GM12878 (cell line): ENCODE results near the gene VSIG10L.

Experiments used
- EP300 ChIP-seq, 2 experiments: fragments of 150-350 bp in 1 of 2; IDR thresholded peaks; 2 replicates each; pipeline ENCODE4 v1.6.1; 2011 to 2012; ENCODE audit warnings: low read depth in 2 of 2, low read length in 2 of 2, borderline replicate concordance in 1 of 2, improper control_type of control experiment in 1 of 2, inconsistent platforms in 1 of 2; ENCODE audit not compliant: control insufficient read depth in 1 of 2
- POLR2A ChIP-seq: IDR thresholded peaks from 2 replicates; pipeline ENCODE4 v1.6.1; 2011; ENCODE audit warnings: low read depth, mild to moderate bottlenecking, low read length
- POLR2AphosphoS5 ChIP-seq: IDR thresholded peaks from 2 replicates; pipeline ENCODE4 v1.6.1; 2011; ENCODE audit warnings: mild to moderate bottlenecking, low read length, inconsistent platforms
- ZNF274 ChIP-seq: IDR thresholded peaks from one replicate; pipeline ENCODE4 v1.8.0; 2011; ENCODE audit not compliant: insufficient read length, insufficient read depth
- TF ChIP-seq, protein P1 (sequence below), 3 experiments: IDR thresholded peaks in 2 of 3; conservative IDR thresholded peaks in 1 of 3; 2 replicates each; pipeline ENCODE4 v1.5.1; 2011; ENCODE audit warnings: low read depth in 3 of 3, low read length in 3 of 3, mild to moderate bottlenecking in 3 of 3, control low read depth in 2 of 3, moderate library complexity in 2 of 3, inconsistent platforms in 1 of 3, mixed read lengths in 1 of 3; ENCODE audit not compliant: control insufficient read depth in 2 of 3, insufficient read depth in 1 of 3; ENCODE audit errors: extremely low read depth in 1 of 3

DNA sequence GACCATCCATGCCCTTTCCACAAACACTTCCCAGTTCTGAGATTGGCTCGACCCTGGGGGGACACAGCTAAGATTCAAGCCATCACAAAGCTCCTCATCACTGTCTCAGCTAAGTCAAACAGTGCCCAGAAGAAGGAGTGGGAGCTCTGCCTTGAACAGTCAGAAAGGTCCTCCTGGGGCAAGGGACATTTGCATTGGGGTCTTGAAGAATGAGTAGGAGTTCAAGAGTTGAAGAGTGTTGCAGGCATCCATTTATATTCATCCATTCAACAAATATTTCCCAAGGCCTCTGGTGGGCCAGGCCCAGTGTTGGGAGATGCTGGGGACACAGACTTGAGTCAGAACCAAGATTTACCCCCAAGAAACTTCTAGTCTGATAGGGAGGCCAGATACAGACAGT lies 24.0 kb downstream of the VSIG10L start:
- no peak for TF ChIP-seq POLR2A
- no peak for TF ChIP-seq ZNF274
- TF ChIP-seq, protein P1, sequence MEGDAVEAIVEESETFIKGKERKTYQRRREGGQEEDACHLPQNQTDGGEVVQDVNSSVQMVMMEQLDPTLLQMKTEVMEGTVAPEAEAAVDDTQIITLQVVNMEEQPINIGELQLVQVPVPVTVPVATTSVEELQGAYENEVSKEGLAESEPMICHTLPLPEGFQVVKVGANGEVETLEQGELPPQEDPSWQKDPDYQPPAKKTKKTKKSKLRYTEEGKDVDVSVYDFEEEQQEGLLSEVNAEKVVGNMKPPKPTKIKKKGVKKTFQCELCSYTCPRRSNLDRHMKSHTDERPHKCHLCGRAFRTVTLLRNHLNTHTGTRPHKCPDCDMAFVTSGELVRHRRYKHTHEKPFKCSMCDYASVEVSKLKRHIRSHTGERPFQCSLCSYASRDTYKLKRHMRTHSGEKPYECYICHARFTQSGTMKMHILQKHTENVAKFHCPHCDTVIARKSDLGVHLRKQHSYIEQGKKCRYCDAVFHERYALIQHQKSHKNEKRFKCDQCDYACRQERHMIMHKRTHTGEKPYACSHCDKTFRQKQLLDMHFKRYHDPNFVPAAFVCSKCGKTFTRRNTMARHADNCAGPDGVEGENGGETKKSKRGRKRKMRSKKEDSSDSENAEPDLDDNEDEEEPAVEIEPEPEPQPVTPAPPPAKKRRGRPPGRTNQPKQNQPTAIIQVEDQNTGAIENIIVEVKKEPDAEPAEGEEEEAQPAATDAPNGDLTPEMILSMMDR (IDR thresholded peaks at IDR 0.05 in 2 of 3, conservative IDR thresholded peaks at IDR 0.05 in 1 of 3; ENCODE audit: control insufficient read depth in 2 of 3, extremely low read depth in 1 of 3, insufficient read depth in 1 of 3, low read depth in 3 of 3, low read length in 3 of 3) = no peak
- no peak for TF ChIP-seq POLR2AphosphoS5
- TF ChIP-seq EP300 (IDR thresholded peaks at IDR 0.05; ENCODE audit: borderline replicate concordance in 1 of 2, control insufficient read depth in 1 of 2, low read depth in 2 of 2, low read length in 2 of 2) = no peak
